ENCODE results near the gene MYL7.

DNA sequence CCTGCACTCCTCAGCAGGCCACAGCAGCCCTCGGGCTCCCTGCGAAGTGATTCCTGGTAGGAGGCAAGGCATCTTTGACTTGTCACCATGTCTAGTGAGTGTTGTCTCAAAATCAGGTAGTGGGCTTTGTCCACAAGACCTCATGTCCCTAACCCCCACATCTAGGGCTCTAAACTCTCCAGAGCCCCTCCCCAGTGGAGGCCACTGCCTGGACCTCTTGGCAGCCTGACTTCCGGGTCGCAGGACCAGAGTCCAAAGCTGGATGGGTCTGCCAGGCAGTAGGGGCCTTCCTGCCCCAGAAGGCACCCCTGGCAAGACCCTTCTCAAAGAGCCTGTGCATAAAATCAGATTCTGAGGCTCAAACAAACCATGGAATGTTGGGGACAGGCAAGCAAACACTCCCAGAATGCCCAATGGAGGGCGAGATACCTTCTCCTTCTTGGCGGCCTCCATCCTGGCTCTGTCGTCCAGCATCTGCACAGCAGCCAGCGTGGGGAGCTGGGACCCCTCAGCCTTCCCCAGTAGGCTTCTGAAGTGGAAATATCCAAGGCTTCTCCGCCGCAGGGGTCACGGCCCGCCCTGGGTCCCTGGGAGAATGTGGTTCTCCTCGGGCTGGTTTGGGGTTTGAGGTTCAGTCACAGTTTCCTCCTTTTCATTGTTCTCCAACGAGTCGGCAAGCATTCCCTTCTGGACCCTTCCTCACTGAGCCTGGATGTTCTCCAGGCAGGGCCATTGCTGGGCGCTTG lies 47.5 kb upstream of the MYL7 start:
- TF ChIP-seq, protein P1, sequence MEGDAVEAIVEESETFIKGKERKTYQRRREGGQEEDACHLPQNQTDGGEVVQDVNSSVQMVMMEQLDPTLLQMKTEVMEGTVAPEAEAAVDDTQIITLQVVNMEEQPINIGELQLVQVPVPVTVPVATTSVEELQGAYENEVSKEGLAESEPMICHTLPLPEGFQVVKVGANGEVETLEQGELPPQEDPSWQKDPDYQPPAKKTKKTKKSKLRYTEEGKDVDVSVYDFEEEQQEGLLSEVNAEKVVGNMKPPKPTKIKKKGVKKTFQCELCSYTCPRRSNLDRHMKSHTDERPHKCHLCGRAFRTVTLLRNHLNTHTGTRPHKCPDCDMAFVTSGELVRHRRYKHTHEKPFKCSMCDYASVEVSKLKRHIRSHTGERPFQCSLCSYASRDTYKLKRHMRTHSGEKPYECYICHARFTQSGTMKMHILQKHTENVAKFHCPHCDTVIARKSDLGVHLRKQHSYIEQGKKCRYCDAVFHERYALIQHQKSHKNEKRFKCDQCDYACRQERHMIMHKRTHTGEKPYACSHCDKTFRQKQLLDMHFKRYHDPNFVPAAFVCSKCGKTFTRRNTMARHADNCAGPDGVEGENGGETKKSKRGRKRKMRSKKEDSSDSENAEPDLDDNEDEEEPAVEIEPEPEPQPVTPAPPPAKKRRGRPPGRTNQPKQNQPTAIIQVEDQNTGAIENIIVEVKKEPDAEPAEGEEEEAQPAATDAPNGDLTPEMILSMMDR (IDR thresholded peaks at IDR 0.05; ENCODE audit: borderline replicate concordance, extremely low read depth, low read length, poor library complexity, severe bottlenecking), result no peak
- no peak for TF ChIP-seq EZH2 (IDR thresholded peaks at IDR 0.05; ENCODE audit: borderline replicate concordance, low read depth, low read length, severe bottlenecking)
